Measurements from ENCODE around the gene MAP3K2.

DNA sequence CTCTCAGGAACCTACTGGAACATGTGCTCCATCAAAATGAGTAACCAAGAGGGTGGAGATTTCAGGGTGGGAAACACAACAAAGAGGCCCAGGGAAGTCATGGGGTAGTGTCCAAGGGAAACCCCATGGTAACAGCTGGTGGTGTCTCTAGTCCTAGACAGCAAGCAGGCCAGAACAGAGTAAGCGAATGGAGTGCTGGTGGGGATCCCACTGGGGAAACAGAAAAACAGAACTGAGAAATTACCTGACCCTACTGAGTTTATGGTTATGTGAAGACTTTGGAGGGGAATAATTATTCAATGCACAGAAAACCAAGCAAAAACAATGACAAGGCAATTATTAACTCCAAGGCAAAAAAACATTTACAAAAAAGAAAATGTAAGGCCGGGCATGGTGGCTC, 110.7 kb downstream of the MAP3K2 start:
- TF ChIP-seq, protein P1, sequence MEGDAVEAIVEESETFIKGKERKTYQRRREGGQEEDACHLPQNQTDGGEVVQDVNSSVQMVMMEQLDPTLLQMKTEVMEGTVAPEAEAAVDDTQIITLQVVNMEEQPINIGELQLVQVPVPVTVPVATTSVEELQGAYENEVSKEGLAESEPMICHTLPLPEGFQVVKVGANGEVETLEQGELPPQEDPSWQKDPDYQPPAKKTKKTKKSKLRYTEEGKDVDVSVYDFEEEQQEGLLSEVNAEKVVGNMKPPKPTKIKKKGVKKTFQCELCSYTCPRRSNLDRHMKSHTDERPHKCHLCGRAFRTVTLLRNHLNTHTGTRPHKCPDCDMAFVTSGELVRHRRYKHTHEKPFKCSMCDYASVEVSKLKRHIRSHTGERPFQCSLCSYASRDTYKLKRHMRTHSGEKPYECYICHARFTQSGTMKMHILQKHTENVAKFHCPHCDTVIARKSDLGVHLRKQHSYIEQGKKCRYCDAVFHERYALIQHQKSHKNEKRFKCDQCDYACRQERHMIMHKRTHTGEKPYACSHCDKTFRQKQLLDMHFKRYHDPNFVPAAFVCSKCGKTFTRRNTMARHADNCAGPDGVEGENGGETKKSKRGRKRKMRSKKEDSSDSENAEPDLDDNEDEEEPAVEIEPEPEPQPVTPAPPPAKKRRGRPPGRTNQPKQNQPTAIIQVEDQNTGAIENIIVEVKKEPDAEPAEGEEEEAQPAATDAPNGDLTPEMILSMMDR (conservative IDR thresholded peaks at IDR 0.05; ENCODE audit: low read depth, low read length), result no peak
- TF ChIP-seq EZH2 (IDR thresholded peaks at IDR 0.05; ENCODE audit: borderline replicate concordance, low read depth, low read length, poor library complexity, severe bottlenecking), result no peak

Measured in A673 (cell line).